HPDE6-E6E7 (cell line): ENCODE results near the gene PPP2R2D.
"Not testable (repeated sequence)": the region's sequence is repeated elsewhere in the genome, so short reads cannot be mapped to it uniquely, and the experiment has no call there.

ENCODE experiments used
- DNase-seq: peaks from one replicate; pipeline ENCODE4 v3.0.0; 2011; ENCODE audit warnings: missing footprints; ENCODE audit errors: extremely low spot score

The PPP2R2D gene

GRCh38 chr10:131908151-131908550, 7.3 kb downstream of the PPP2R2D start:
- no peak for DNase-seq

- no peak for DNase-seq
Observed at GRCh38 chr10:131909014-131909808, 8.4 kb downstream of the PPP2R2D start.

GRCh38 chr10:131909929-131910328, 9.1 kb downstream of the PPP2R2D start:
- no peak for DNase-seq

GRCh38 chr10:131910663-131911314, 10.0 kb downstream of the PPP2R2D start:
- no peak for DNase-seq

DNA sequence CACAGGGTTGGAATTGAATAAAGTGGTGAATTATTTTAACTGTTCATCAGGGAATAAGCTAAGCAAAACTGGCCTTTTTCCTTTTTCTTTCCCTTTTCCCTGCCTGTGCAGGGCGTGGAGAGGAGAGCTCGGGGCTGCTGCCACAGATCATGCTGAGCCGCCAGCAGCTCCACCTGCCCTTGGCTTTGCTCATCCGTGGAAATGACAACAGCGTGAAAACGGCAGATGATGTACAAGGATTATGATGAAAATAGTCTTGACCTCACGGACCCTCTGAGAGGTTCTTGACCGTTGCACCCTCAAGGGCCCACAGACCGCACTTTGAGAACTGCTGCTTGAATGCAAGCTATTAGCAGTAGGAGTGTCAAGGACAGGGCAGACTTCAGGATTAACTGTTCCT, 10.6 kb downstream of the PPP2R2D start:
- DNase-seq = no peak

- DNase-seq = no peak
Observed at GRCh38 chr10:131912620-131913019, 11.8 kb downstream of the PPP2R2D start.

GRCh38 chr10:131915484-131915883, 14.7 kb downstream of the PPP2R2D start:
- DNase-seq = no peak

DNA sequence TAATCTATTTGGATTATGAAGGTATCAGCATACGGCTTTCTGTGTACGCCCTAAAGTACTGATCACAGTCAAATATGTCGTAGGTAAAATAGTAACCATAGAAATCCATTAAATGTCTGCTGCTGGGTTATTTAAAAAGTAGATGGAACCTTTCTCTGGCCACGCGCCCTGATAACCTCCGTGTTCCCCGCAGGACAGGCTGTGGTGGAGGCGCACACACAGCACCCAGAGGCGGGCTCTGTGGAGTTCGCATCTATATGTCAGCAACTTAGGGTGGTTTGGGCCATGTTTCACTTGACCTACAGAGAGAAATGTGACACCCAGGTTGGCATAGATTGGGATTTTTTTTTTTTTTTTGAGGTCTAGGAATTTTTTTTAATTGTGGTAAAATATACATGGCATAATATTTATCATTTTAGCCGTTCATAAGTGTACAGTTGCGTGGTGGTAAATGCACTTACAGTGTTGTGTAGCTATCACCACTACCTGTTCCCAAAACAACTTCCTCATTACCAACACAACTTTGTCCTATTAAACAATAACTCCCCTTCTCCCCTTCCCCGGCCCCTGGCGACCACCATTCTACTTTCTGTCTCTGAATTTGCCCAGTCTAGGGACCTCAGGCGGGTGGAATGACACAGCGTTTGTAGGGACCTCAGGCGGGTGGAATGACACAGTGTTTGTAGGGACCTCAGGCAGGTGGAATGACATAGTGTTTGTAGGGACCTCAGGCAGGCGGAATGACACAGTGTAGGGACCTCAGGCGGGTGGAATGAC, 15.4 kb downstream of the PPP2R2D start:
- no peak for DNase-seq

DNA sequence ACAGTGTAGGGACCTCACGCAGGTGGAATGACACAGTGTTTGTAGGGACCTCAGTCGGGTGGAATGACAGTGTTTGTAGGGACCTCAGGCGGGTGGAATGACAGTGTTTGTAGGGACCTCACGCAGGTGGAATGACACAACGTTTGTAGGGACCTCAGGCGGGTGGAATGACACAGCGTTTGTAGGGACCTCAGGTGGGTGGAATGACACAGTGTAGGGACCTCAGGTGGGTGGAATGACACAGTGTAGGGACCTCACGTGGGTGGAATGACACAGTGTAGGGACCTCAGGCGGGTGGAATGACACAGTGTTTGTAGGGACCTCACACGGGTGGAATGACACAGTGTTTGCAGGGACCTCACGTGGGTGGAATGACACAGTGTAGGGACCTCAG, 16.0 kb downstream of the PPP2R2D start:
- DNase-seq = not testable (repeated sequence)

- not testable (repeated sequence) for DNase-seq
Observed at GRCh38 chr10:131917496-131917895, 16.7 kb downstream of the PPP2R2D start.

- DNase-seq = not testable (repeated sequence)
Observed at GRCh38 chr10:131919461-131919860, 18.7 kb downstream of the PPP2R2D start.

GRCh38 chr10:131920151-131920550, 19.3 kb downstream of the PPP2R2D start:
- no peak for DNase-seq

DNA sequence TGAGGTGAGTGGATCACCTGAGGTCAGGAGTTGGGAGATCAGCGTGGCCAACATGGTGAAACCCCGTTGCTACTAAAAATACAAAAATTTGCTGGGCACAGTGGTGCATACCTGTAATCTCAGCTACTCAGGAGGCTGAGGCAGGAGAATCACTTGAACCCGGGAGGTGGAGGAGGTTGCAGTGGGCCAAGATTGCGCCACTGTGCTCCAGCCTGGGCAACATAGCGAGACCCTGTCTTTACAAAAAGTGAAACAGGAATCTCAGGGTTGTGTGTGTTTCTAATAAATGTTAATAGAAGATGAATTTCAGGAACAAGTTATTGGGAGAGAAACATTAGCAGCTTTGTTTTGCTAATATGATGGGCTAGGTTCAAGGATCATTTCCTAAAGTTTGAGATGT, 19.9 kb downstream of the PPP2R2D start:
- DNase-seq = no peak

- no peak for DNase-seq
Observed at GRCh38 chr10:131921184-131921583, 20.4 kb downstream of the PPP2R2D start.

- DNase-seq = no peak
Observed at GRCh38 chr10:131923038-131923756, 22.4 kb downstream of the PPP2R2D start.

DNA sequence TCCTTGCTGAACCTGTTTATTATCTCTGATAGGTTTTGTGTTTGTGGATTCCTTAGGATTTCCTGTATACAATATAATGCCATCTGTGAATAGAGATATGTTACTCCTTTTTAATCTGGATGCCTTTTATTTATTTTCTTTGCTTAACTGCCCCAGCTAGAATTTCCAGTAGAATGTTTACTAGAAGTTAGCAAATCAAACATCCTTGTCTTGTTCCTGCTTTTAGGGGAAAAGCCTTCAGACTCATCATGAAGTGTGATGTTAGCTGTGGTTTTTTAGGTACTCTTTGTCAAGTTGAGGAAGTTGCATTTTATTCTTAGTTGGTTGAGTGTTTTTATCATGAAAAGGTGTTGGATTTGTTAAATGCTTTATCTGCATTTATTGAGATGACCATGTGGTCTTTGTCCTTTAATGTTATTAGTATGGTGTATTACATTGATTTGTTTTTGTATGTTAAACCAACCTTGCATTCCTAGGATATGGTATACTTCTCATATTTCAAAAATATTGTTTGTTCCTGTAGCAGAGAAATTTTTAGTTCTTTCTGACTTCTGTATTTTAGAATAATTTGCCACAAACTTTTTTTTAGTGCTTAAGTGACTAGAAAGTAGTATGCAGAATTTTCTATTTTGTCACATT, 24.3 kb downstream of the PPP2R2D start:
- no peak for DNase-seq

- no peak for DNase-seq
Observed at GRCh38 chr10:131925716-131926115, 24.9 kb downstream of the PPP2R2D start.

DNA sequence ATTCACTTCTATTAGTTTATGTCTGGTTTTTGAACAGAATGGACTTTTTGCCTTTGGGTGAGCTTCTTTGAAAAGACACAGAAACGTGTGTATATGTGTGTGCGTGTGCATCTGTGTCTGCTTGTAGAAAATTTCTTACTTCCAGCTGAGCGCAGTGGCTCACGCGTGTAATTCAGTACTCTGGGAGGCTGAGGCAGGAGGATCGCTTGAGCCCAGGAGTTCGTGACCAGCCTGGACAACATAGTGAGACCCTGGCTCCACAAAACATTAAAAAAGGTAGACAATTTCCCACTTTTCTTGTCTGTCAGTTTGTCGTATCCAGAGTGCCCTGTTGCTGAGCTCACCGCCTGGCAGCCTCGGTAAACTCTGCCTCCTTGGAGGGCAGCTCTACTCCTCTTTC, 25.4 kb downstream of the PPP2R2D start:
- DNase-seq = no peak

- no peak for DNase-seq
Observed at GRCh38 chr10:131926743-131927595, 26.2 kb downstream of the PPP2R2D start.
